CD4-positive, alpha-beta T cell treated with Interleukin-15 for 4 hours (primary cell): ENCODE measurements around the gene SLC43A1.
A peak's percentile ranks its signal among the peaks of the same experiment; 100 is the strongest.

Source experiments
- DNase-seq: peaks from one replicate; pipeline ENCODE4 v3.0.0-alpha.2; 2020; ENCODE audit warnings: low spot score

The SLC43A1 gene

GRCh38 chr11:57497303-57498247 is 17.9 kb downstream of the SLC43A1 start:
- no peak for DNase-seq

GRCh38 chr11:57496109-57496820 is 19.2 kb downstream of the SLC43A1 start:
- DNase-seq, result no peak

GRCh38 chr11:57493507-57494503 is 21.7 kb downstream of the SLC43A1 start:
- DNase-seq, result peak; percentile 77

GRCh38 chr11:57491371-57492061 is 24.0 kb downstream of the SLC43A1 start:
- DNase-seq, result peak; percentile 42

- no peak for DNase-seq
These were observed 24.9 kb downstream of the SLC43A1 start for GRCh38 chr11:57490456-57491248.

GRCh38 chr11:57487920-57488659 is 27.4 kb downstream of the SLC43A1 start:
- no peak for DNase-seq

- DNase-seq, result no peak
These were observed 28.3 kb downstream of the SLC43A1 start for GRCh38 chr11:57487021-57487778.

- no peak for DNase-seq
These were observed 30.1 kb downstream of the SLC43A1 start for GRCh38 chr11:57485217-57485990.

- DNase-seq, result no peak
These were observed 31.3 kb downstream of the SLC43A1 start for GRCh38 chr11:57484141-57484710.

- DNase-seq, result no peak
These were observed 32.0 kb downstream of the SLC43A1 start for GRCh38 chr11:57483562-57483918.

GRCh38 chr11:57482782-57483561 is 32.5 kb downstream of the SLC43A1 start:
- peak; percentile 40 for DNase-seq

- DNase-seq, result no peak
These were observed 33.4 kb downstream of the SLC43A1 start for GRCh38 chr11:57481915-57482781.

GRCh38 chr11:57481315-57481714 is 34.2 kb downstream of the SLC43A1 start:
- DNase-seq, result no peak

- DNase-seq, result peak; percentile 65
These were observed 34.9 kb downstream of the SLC43A1 start for GRCh38 chr11:57480409-57481137.

GRCh38 chr11:57479911-57480310 is 35.6 kb downstream of the SLC43A1 start:
- DNase-seq, result no peak
